Lung (tissue), 12 donors: ENCODE data around the gene NOS3. TPM values are rescaled to one million over a fixed set of nuclear protein-coding genes. Genes with fewer than 3 reads are reported as not detected.

Experiments
- ATAC-seq: fragments of 200-7000 bp; cut with Tn5 transposase; one replicate; pipeline ENCODE4 v1.9.1; 2020; ENCODE audit warnings: moderate number of reproducible peaks; ENCODE audit not compliant: insufficient read depth, low FRiP score
- DNase-seq, 3 donors: peaks; one replicate each; pipeline ENCODE4 v3.0.0-alpha.2; 2013 to 2017
- H3K27ac ChIP-seq, 2 donors: one replicate each; pipeline ENCODE4 v1.5.1; 2013; ENCODE audit warnings: mild to moderate bottlenecking in 2 of 2, moderate library complexity in 2 of 2, control low read depth in 1 of 2, inconsistent platforms in 1 of 2, low read depth in 1 of 2, low read length in 1 of 2
- H3K27me3 ChIP-seq, 3 donors: one replicate each; pipeline ENCODE4 v1.5.1; 2013; ENCODE audit warnings: low read length in 2 of 3; ENCODE audit not compliant: control insufficient read depth in 3 of 3, insufficient read depth in 3 of 3
- H3K36me3 ChIP-seq, 4 donors: one replicate each; pipeline ENCODE4 v1.5.1; 2013; ENCODE audit warnings: low read length in 4 of 4, mild to moderate bottlenecking in 1 of 4, moderate library complexity in 1 of 4; ENCODE audit not compliant: control insufficient read depth in 4 of 4, insufficient read depth in 4 of 4
- H3K4me1 ChIP-seq, 5 donors: one replicate each; pipeline ENCODE4 v1.5.1; 2013; ENCODE audit warnings: low read length in 5 of 5, mild to moderate bottlenecking in 2 of 5, moderate library complexity in 1 of 5; ENCODE audit not compliant: control insufficient read depth in 5 of 5, insufficient read depth in 5 of 5
- H3K4me3 ChIP-seq: one replicate; pipeline ENCODE4 v1.5.1; 2013; ENCODE audit warnings: mild to moderate bottlenecking, control low read depth, moderate library complexity
- H3K9ac ChIP-seq, 2 donors: one replicate each; pipeline ENCODE4 v1.5.1; 2013; ENCODE audit warnings: low read length in 2 of 2, control low read depth in 1 of 2; ENCODE audit not compliant: insufficient read depth in 1 of 2
- H3K9me3 ChIP-seq, 4 donors: one replicate each; pipeline ENCODE4 v1.5.1; 2013; ENCODE audit warnings: low read length in 3 of 4, mild to moderate bottlenecking in 1 of 4, moderate library complexity in 1 of 4; ENCODE audit not compliant: control insufficient read depth in 4 of 4, insufficient read depth in 3 of 4
- CTCF ChIP-seq: IDR thresholded peaks from 2 replicates; pipeline ENCODE4 v1.5.1; 2012; ENCODE audit warnings: mild to moderate bottlenecking; ENCODE audit errors: control extremely low read depth, extremely low read depth
- WGBS, 2 donors: extraction: QIAGEN DNeasy Blood & Tissue Kit; methylation state at CpG; one replicate each; pipeline ENCODE4 v1.1.7; 2013; 5-methylcytosine and 5-hydroxymethylcytosine counted together
- polyA plus RNA-seq, 2 donors: library from polyadenylated mRNA; stranded (reverse); fragments of 200-250 nt; gene quantifications; one replicate each; pipeline ENCODE4 v1.2.1, GENCODE V29; 2013
- total RNA-seq, 2 donors: library from RNA; depleted of rRNA in 1 of 2; stranded (reverse); fragments of >200 nt in 1 of 2; gene quantifications; one replicate each; pipeline ENCODE4 v1.2.1, GENCODE V29; 2014 to 2021
- donor health status: control.
- donor health status: control.
- donor health status: Bipolar disorder and iron deficiency.
- donor health status: healthy.
- donor health status: DM: yes; HTN: yes; CAD: no.

Gene NOS3
- total and polyA plus RNA-seq, 4 donors = 9.3 to 31.0 (median 11.9) TPM

GRCh38 chr7:151035902-151036301 is 45.1 kb downstream of the NOS3 start:
- DNase-seq = no peak
- WGBS, 2 donors = 94 to 95% methylated on average over 17 of the region's 17 CpGs
- Histone ChIP-seq H3K4me3 (no peak overlapping the region), H3K9ac (no peak overlapping the region), H3K27ac (no peak overlapping the region), H3K27me3 (no peaks in the 10 kb centered on the region), H3K9me3 (no peaks in the 10 kb centered on the region), H3K36me3 (peaks cover 0 to 33% (median 3%) of the 10 kb centered on the region in 4 donors), H3K4me1 (peaks cover 0 to 8% (median 0%) of the 10 kb centered on the region in 5 donors)
- TF ChIP-seq CTCF = no peak
- ATAC-seq = no peak

GRCh38 chr7:151038951-151039849 is 48.4 kb downstream of the NOS3 start:
- no peak overlapping the region for H3K4me3 ChIP-seq
- peak overlapping the region; percentile 16 to 50 for H3K27ac ChIP-seq
- peaks cover 0 to 8% (median 0%) of the 10 kb centered on the region in 5 donors for H3K4me1 ChIP-seq
- peaks cover 0 to 33% (median 5%) of the 10 kb centered on the region in 4 donors for H3K36me3 ChIP-seq
- H3K9ac ChIP-seq = no peak overlapping the region
- DNase-seq (peak in 2 of 3 donors; percentile 21 to 48), ATAC-seq (peak; percentile 65)
- H3K9me3 ChIP-seq = peaks cover 0 to 2% (median 0%) of the 10 kb centered on the region in 4 donors
- 48 to 52% methylated on average over 12 of the region's 12 CpGs for WGBS, 2 donors
- TF ChIP-seq CTCF = no peak
- H3K27me3 ChIP-seq = no peaks in the 10 kb centered on the region

GRCh38 chr7:151039850-151040548 is 49.2 kb downstream of the NOS3 start:
- ATAC-seq (no peak), DNase-seq (no peak)
- H3K9me3 ChIP-seq = peaks cover 0 to 2% (median 0%) of the 10 kb centered on the region in 4 donors
- H3K4me3 ChIP-seq = no peak overlapping the region
- H3K4me1 ChIP-seq = peaks cover 0 to 8% (median 0%) of the 10 kb centered on the region in 5 donors
- H3K9ac ChIP-seq = no peak overlapping the region
- H3K36me3 ChIP-seq = peaks cover 0 to 28% (median 5%) of the 10 kb centered on the region in 4 donors
- 63 to 71% methylated on average over 17 to 18 of the region's 18 CpGs for WGBS, 2 donors
- no peak for TF ChIP-seq CTCF
- no peak overlapping the region for H3K27ac ChIP-seq
- no peaks in the 10 kb centered on the region for H3K27me3 ChIP-seq
